Left renal cortex interstitium (tissue), 4 donors: Measurements from ENCODE around the gene TRERF1. TPM values are rescaled to one million over a fixed set of nuclear protein-coding genes. Genes with fewer than 3 reads are reported as not detected.
"Not testable (repeated sequence)": the region's sequence is repeated elsewhere in the genome, so short reads cannot be mapped to it uniquely, and the experiment has no call there.

Experiments used
- DNase-seq, 4 donors: peaks; one replicate each; pipeline ENCODE4 v3.0.0-alpha.2; 2013; ENCODE audit warnings: low read depth in 4 of 4, low spot score in 2 of 4, missing footprints in 1 of 4
- polyA plus RNA-seq, 4 donors: library from polyadenylated mRNA; unstranded; fragments of 120-200 nt; gene quantifications; one replicate each; pipeline ENCODE4 v1.2.1, GENCODE V29; 2013; ENCODE audit not compliant: insufficient read length in 4 of 4

Gene TRERF1
- polyA plus RNA-seq, 4 donors, result 14.1 to 18.4 (median 16.0) TPM

DNA sequence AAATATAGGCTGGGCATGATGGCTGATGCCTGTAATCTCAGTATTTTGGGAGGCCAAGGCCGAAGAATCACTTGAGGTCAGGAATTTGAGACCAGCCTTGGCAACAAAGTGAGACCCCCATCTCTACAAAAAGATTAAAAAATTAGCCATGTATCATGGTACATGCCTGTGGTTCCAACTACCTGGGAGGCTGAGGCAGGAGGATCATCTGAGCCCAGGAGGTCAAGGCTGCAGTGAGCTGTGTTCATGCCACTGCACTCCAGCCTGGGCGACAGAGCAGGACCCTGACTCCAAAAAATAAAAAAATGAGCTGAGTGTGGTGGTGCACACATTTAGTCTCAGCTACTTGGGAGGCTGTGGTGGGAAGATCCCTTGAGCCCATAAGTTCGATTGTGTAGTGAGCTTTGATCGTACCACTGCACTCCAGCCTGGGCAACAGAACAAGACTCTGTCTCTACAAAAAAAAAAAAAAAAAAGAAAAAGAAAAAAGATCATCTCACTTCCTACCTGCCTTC is 246.9 kb downstream of the TRERF1 start:
- no peak for DNase-seq

DNA sequence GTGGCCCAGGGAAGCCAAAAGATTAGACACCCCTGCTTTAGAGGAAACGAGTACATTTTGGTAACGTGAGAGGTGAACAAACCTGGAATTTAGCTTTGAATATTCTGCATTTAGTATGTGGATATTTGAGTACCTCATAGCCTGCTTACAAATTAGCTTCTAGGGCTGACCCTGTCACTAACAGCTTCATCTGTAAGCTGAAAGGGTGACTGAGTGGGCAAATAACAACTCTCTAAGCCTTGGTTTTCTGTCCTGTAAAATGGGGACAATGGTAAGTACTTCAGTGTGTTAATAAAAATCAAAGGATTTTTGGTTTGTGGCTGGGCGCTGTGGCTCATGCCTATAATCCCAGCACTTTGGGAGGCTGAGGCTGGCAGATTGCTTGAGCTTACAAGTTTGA is 248.5 kb downstream of the TRERF1 start:
- no peak for DNase-seq

DNA sequence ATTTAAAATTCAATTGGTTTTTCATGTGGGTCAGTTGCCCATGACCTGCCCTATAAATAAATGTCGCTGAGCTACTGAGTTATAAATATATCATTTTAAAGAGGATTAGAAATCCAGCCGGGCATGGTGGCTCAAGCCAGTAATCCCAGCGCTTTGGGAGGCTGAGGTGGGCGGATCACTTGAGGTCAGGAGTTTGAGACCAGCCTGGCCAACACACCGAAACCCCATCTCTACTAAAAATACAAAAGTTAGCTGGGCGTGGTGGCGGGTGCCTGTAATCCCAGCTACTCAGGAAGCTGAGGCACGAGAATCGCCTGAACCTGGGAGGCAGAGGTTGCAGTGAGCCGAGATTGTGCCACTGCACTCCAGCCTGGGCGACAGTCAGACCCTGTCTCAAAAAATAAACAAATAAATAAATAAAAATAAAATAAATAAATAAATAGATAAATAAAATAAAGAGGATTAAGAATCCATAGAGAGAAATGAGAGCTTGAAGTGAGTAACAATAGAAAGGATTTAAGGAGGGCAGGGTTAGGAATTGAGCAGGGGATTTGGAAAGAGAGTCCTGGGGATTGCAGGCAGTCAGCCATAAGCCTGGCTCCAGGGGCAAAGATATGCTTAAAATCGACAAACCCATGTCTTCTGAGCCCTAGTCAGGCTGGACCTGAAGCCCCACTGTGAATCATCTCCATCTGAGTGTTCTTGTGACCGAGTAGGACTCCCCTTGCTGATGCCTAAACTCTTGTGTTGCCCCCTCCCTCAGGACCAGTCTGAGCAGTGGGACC is 249.4 kb downstream of the TRERF1 start:
- DNase-seq, result not testable (repeated sequence)

DNA sequence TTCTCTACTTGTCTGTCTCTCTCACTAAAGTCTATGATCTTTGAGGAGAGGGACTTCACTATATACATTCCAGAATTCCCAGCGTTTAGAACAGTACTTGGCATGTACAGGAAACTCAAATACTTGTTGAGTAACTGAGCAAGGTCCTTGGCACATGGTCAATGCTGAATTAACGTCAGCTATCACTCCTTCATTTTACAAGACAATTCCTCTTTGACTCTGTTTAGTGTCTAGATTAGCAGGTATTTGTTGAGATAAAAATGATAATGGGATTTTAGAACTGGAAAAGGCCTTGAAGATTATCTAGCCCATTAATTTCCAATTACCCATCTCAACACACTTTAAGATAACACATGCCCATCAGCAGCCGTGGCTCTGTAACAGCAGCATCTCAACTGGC is 250.3 kb downstream of the TRERF1 start:
- no peak for DNase-seq

DNA sequence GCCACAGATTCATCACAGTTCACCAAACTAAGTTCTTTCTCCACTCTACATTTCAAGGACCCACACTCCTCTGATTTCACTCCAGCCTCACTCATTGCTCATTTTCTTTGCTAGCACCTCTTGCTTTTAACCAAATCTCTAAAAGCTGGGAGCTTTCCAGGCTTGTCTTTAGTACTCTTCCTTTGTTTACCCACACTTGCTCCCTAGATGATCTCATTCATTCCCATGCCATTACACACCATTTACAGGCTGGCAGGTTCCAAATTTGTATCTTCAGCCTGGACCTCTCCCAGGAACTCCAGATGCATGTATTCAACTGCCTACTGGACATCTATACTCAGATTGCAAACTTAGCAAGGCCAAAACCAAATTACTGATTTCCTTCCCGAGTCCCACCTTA is 251.7 kb downstream of the TRERF1 start:
- DNase-seq, result no peak

GRCh38 chr6:42199106-42199981 is 252.4 kb downstream of the TRERF1 start:
- DNase-seq, result no peak

- DNase-seq, result no peak
Measured at GRCh38 chr6:42197555-42198362, 254.0 kb downstream of the TRERF1 start.

DNA sequence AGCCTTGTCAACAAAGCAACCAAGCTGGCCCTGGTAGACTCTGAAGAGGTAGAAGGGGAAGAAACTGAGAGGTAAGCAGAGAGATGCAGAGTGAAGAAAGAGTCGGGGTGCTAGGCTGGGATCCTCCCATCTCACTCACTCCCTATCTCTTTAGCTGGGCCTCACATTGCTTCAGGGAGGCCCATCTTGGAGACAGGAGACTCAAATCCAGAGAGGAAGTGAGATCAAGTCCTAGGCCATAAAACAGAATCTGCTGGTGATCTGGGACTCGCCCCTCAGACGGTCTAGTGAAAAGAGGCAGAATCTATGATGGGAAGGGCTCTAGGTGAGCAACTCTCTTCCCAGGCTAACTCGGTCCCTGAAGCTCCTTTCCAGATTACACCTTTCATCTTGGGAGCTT is 256.3 kb downstream of the TRERF1 start:
- DNase-seq, result no peak

- no peak for DNase-seq
Measured at GRCh38 chr6:42194056-42194455, 257.7 kb downstream of the TRERF1 start.

GRCh38 chr6:42193491-42193894 is 258.2 kb downstream of the TRERF1 start:
- DNase-seq, result no peak

DNA sequence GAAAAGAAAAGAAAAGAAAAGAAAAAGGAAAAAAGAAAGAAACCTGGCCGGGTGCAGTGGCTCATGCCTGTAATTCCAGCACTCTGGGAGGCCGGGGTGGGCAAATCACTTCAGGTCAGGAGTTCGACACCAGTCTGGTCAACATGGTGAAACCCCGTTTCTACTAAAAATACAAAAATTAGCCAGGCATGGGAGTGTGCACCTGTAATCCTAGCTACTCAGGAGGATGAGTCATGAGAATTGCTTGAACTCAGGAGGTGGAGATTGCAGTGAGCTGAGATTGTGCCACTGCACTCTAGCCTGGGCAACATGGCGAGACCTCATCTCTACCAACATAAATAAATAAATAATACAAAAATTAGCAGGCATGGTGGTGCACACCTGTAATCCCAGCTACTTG is 259.3 kb downstream of the TRERF1 start:
- not testable (repeated sequence) for DNase-seq

DNA sequence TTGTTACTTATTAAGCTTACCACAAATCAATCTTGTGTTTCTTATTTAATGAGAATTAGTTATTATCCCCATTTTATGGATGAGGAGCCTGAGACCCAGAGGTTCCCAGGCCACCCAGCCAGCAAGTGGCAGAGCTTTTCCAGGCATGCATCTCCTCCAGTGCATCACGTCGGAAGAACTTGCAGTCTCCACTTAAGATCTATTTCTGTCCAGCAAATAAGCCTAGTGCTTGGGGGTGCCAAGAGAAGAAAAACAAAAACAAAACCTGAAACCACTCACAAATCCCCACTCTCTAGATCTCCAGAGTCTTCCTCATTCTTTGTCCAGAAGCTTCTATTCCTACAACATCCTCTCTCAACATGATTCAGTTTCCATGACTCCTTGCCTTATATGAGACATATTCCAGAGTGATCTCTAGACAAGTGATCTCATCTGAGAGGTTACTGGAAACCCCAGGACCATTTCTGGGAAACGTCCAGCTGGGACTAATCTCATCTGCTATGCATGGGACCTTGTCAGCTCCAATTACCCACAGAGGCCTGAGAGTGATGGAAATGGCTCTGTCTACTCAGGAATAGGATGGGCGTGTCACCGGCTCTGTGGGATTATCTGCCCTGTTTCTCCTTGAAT is 261.1 kb downstream of the TRERF1 start:
- no peak for DNase-seq

DNA sequence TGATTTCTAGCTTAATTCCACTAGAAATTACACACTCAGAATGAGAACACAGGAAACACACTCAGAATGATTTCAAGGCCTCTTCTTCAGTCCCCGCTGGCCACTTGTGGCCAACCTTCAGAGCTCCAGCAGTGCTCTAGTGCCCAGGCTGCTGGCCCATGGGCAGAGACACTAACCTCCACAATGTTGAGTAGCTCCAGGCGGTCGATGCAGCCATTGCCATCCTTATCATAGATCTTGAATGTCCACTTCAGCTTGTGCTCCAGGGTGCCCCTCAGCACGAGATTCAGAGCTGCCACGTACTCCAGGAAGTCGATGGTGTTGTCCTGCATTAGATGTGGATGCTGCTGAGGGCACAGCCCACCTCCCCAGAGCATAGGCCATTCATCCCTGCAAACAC is 263.3 kb downstream of the TRERF1 start:
- DNase-seq, result no peak

DNA sequence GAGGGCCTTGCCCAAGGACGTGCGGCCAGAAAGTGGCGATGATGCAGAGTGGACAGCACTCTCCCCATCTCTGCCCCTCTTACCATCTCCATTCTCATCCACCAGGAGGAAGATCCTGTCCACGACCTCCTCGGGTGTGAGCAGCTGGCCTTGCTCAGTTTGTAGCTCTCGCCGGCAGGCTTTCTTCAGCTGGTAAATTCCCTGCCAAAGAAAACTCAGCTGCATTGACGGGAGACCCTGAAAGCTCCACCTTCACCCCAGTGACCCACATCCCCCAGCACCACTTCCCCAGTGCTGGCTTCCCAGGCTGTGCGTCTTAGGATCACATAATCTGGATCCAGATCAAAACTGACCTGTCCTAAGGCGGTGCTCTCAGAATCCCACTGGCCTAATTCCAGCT is 266.1 kb downstream of the TRERF1 start:
- peak in 2 of 4 donors; percentile 56 to 71 for DNase-seq

- no peak for DNase-seq
Measured at GRCh38 chr6:42184475-42184874, 267.3 kb downstream of the TRERF1 start.

DNA sequence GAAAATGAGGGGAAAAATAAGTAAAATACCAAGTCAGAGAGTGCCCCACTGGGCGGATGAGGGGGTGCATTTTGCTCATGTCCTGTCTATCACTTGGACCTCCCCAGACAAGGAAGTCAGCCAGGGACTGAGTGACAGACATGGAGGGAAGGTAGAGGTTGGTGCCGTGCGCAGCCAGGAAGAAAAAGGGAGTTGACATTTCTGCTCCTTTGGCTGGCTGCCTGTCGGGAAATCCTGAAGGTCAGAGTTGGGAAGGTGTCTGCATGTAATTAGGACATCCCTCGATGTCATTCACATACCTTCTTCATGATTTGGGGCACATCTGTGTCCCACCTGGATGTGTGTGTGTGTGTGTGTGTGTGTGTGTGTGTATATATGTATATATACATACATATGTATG is 269.6 kb downstream of the TRERF1 start:
- DNase-seq, result no peak

DNA sequence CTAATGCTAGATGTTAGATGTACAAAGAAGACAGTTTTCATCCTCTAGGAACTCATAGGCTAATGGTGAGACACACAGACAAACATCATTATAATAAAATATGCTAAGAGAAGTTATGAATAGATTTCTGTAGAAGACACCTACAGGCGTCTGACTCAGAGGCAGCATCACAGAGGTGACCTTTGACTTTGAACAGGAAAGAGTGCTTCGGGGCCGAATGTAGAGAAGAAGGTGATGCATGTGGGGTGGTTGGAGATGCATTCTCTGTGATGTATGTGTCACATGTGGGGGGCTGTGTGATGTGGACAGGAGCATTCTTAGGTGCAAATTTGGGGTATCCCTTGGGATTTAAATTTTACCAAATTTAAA is 271.8 kb downstream of the TRERF1 start:
- no peak for DNase-seq

GRCh38 chr6:42179261-42179944 is 272.3 kb downstream of the TRERF1 start:
- no peak for DNase-seq

DNA sequence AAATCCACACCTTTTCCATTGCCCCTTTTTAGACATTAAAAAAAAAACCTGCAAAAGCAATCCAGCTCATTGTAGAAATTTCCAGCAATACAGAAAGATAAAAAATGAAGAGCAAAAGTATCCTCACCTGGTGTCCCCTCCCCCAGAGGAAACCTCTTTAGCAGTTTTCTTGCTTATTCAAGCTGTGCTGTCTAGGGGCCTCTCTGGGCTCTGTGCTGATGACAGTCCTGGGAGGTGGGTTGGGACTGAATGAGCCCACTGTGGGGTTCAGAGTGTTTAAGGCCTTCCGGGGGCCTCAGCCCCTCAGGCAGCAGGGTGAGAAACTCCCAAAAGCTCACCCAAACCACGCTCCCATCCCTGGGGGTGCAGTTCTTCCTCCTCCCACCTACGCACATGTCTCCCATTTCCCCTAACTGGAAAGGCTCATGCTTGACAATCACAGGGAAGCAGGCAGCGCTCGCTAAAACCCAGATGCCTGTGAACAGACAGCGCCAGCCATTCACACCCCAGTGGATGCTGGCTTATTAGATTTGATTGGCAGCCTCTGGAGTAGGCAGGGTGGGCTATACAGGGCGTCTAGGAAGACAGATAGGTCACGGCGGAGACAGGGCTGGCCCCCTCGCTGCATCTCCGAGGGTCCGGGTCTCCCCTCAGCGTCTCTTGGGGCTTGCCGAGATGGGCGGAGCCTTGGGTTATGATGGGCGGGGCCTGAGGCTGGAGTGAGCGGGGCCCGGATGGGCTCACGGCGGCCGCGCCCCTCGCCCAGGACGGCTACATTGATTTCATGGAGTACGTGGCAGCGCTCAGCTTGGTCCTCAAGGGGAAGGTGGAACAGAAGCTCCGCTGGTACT is 274.0 kb downstream of the TRERF1 start:
- no peak for DNase-seq
